Right lobe of liver (tissue), 6 donors: ENCODE data around the gene CHRNB2. TPM values are rescaled to one million over a fixed set of nuclear protein-coding genes. Genes with fewer than 3 reads are reported as not detected.

Source experiments
- ATAC-seq, 4 donors: fragments of 200-7000 bp; cut with Tn5 transposase; one replicate each; pipeline ENCODE4 v1.9.1; 2020; ENCODE audit warnings: mild to moderate bottlenecking in 4 of 4, moderate library complexity in 4 of 4
- DNase-seq, 3 donors: peaks; one replicate each; pipeline ENCODE4 v3.0.0-alpha.2; 2020
- H3K27ac ChIP-seq, 3 donors: fragments of 200-600 bp; one replicate each; pipeline ENCODE4 v1.8.0; 2022
- H3K27me3 ChIP-seq, 2 donors: fragments of 200-600 bp; one replicate each; pipeline ENCODE4 v1.8.0; 2022
- H3K36me3 ChIP-seq, 4 donors: fragments of 200-600 bp; sonication (generic) in 1 of 4; one replicate each; pipeline versions ENCODE4 v1.5.1 to v1.8.0; 2017 to 2022; ENCODE audit warnings: control low read depth in 1 of 4
- H3K4me1 ChIP-seq, 4 donors: fragments of 200-600 bp; sonication (generic) in 1 of 4; one replicate each; pipeline versions ENCODE4 v1.5.1 to v1.8.0; 2017 to 2022; ENCODE audit warnings: control low read depth in 1 of 4
- H3K4me3 ChIP-seq, 3 donors: fragments of 200-600 bp; one replicate each; pipeline ENCODE4 v1.8.0; 2022
- H3K9me3 ChIP-seq, 4 donors: fragments of 200-600 bp; sonication (generic) in 1 of 4; one replicate each; pipeline versions ENCODE4 v1.5.1 to v1.8.0; 2017 to 2022; ENCODE audit warnings: control low read depth in 1 of 4
- POLR2A ChIP-seq: fragments of 450-650 bp; IDR thresholded peaks from one replicate; pipeline ENCODE4 v1.6.1; 2017; ENCODE audit warnings: antibody characterized with exemption, mild to moderate bottlenecking
- WGBS: methylation state at CpG from one replicate; pipeline ENCODE4 v1.1.6; 2018; ENCODE audit warnings: low coverage, low lambda C conversion rate; ENCODE audit not compliant: insufficient coverage; ENCODE audit errors: missing lambda C conversion rate; 5-methylcytosine and 5-hydroxymethylcytosine counted together
- intact Hi-C, 2 donors: fragments of 100-400 bp; cut with DNase I; formaldehyde crosslinking; loops; one replicate each; pipeline versions ENCODE4 v1.11.2 to v1.14.1; 2022
- total RNA-seq, 6 experiments: library from RNA; depleted of rRNA in 2 of 6; stranded (reverse); fragments of >200 nt in 2 of 6; fragmentation: NEBNext Ultra II Directional in 3 of 6; extraction: Animal tissue kit (Norgen Biotek cat#: 25700) in 3 of 6; gene quantifications; one replicate each; pipeline versions ENCODE4 v1.1.0 to v1.2.4, GENCODE V29; 2016 to 2023
- TF ChIP-seq, protein P1 (sequence below), 4 donors: fragments of 200-600 bp in 3 of 4; fragments of 450-650 bp in 1 of 4; IDR thresholded peaks; one replicate each; pipeline versions ENCODE4 v1.5.1 to v1.8.0; 2016 to 2022; ENCODE audit warnings: antibody characterized with exemption in 4 of 4, mild to moderate bottlenecking in 2 of 4
- donor health status: DM: no; HTN: yes; CAD: no.
- donor health status: DM: no; HTN: no; CAD: no.
- donor health status: DM: no; HTN: no; CAD: no.
- donor health status: DM: no; HTN: yes; CAD: no.
- donor health status: DM: no; HTN: yes; CAD: no.

CHRNB2 gene
- total RNA-seq, 6 experiments from 2014 or later, result 0.07 TPM; not detected in 5

DNA sequence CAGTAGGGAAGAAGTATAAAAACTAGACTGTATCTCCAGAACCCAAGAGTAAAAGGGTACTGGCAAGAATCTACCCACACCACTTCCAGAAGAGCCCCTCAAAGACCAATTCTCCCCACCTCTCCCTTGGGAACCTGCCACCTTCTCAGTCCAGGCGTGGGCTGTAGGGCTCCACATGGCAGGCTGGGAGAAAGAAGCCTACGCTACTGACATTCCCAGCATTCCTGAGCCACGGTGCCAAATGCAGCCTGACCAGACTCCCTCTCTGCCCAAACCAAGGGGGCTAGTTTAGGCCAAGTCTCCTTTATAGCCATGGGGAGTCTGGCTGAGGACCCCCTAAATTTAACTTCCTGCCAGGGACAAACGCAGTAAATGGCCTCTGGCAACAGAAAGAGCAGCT is 11.2 kb upstream of the CHRNB2 start:
- no peak for TF ChIP-seq POLR2A
- Histone ChIP-seq H3K4me1 (peaks cover 0 to 13% (median 3%) of the 10 kb centered on the region in 4 donors), H3K27me3 (no peaks in the 10 kb centered on the region), H3K4me3 (peak overlapping the region; percentile 81 to 97 (median 95)), H3K36me3 (peaks cover 8 to 44% (median 35%) of the 10 kb centered on the region in 4 donors), H3K27ac (peak overlapping the region in 1 of 3 donors; percentile 88), H3K9me3 (no peaks in the 10 kb centered on the region)
- 21% methylated on average over 3 of the region's 4 CpGs for WGBS
- no peak for ATAC-seq
- no peak for DNase-seq
- intact Hi-C loops, result loop anchor here in 1 of 2 donors (10.0 kb wide), 1 partner anchor 82 kb away; no protein-coding TSS in a partner anchor

DNA sequence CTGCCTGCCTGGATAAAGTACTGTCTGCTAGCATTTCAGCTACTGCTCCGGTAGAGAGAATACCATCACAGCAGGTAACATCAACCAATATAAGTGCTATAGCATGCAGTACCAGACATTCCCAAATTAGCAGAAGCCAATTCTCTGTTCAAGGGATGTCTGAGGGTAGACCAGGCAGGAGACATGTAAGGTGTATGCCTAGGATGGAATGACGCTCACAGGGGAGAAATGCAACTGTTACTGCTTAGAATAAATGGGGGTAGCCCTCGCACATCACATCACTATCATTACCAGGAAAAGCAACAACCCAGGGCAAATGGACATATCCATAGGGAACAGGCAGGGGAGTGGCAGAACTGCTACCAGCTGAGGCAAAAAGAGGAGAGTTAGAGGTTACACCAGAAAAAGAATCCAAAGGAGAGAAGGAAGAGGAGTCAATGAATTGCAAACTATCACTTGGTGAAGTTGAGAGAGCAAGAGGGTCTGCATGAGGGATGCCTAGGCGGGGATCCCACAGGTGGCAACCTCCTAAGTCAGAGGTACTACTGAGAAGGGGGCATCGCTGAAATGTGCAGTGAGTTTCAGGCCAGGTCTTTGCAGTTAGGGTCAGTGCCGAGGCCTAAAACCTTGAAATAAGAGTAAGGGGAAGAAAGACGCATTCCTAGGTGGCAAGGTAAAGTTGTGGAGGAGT is 10.2 kb upstream of the CHRNB2 start:
- H3K27me3 ChIP-seq, result no peaks in the 10 kb centered on the region
- 9% methylated on average over 7 of the region's 7 CpGs for WGBS
- no peaks in the 10 kb centered on the region for H3K9me3 ChIP-seq
- H3K4me1 ChIP-seq, result peaks cover 0 to 13% (median 3%) of the 10 kb centered on the region in 4 donors
- ATAC-seq (no peak), DNase-seq (no peak)
- peak overlapping the region; percentile 81 to 97 (median 95) for H3K4me3 ChIP-seq
- peak overlapping the region; percentile 72 to 88 (median 81) for H3K27ac ChIP-seq
- intact Hi-C loops, result loop anchor here in 1 of 2 donors (10.0 kb wide), 1 partner anchor 83 kb away; no protein-coding TSS in a partner anchor
- no peak for TF ChIP-seq POLR2A
- TF ChIP-seq, protein P1, sequence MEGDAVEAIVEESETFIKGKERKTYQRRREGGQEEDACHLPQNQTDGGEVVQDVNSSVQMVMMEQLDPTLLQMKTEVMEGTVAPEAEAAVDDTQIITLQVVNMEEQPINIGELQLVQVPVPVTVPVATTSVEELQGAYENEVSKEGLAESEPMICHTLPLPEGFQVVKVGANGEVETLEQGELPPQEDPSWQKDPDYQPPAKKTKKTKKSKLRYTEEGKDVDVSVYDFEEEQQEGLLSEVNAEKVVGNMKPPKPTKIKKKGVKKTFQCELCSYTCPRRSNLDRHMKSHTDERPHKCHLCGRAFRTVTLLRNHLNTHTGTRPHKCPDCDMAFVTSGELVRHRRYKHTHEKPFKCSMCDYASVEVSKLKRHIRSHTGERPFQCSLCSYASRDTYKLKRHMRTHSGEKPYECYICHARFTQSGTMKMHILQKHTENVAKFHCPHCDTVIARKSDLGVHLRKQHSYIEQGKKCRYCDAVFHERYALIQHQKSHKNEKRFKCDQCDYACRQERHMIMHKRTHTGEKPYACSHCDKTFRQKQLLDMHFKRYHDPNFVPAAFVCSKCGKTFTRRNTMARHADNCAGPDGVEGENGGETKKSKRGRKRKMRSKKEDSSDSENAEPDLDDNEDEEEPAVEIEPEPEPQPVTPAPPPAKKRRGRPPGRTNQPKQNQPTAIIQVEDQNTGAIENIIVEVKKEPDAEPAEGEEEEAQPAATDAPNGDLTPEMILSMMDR (IDR thresholded peaks at IDR 0.05), result no peak
- H3K36me3 ChIP-seq, result peaks cover 6 to 34% (median 28%) of the 10 kb centered on the region in 4 donors

DNA sequence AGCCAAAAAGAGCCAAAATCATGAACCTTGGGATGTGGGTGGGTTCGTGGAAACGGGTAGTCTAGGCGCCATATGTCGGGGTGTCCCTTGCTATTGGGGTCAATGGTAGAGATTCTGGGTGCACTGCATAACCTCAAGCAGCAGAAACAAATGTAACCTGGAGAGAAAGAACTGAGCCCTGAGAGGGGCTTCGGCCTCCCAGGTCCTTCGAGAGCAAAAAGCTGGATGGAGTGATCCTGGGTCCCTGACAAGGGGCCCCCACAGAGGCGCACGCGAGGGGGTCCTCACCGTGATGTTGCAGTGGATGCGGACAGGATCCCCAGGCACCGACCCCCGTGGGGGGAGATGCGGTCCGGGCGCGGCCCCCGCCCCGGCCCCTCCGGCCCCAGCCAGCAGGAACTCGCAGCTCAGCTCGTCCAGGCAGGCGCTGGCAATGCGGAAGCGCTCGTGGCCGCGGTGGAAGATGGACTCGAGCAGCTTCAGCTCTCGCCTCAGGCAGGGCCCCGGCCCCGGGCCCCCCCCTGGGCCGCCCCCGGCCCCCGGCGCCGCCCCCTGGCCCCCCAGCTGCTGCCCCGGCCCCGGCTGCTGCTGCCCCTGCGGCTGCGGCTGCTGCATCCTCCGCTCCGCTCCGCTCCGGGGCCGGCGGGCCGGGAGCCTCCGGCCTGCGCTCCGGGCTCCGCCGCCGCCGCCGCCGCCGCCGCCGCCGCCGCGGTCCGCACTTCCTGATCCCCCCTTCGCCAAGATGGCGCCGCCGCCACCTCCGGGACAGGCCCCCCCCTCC is 9.4 kb upstream of the CHRNB2 start, which contains the start of gene UBE2Q1:
UBE2Q1 (minus strand) TSS at position 724 of the 781 bp plus-strand sequence; CDS start at position 615, 109 bp downstream.
- H3K27ac ChIP-seq, result peak within 1 kb of the TSS; percentile 80 to 88 (median 83)
- peaks cover 0 to 13% (median 3%) of the 10 kb centered on the region in 4 donors for H3K4me1 ChIP-seq
- intact Hi-C loops, result loop anchor here in 1 of 2 donors (10.0 kb wide), 1 partner anchor 83 kb away; no protein-coding TSS in a partner anchor
- DNase-seq (peak; percentile 63 to 80 (median 66)), ATAC-seq (no peak)
- H3K4me3 ChIP-seq, result peak within 1 kb of the TSS; percentile 81 to 97 (median 95)
- H3K27me3 ChIP-seq, result no peaks in the 10 kb centered on the region
- peaks cover 0 to 27% (median 20%) of the 10 kb centered on the region in 4 donors for H3K36me3 ChIP-seq
- 0% methylated on average over 9 of the region's 69 CpGs for WGBS
- no peaks in the 10 kb centered on the region for H3K9me3 ChIP-seq
- TF ChIP-seq POLR2A, result no peak
- TF ChIP-seq, protein P1 (IDR thresholded peaks at IDR 0.05), result no peak

DNA sequence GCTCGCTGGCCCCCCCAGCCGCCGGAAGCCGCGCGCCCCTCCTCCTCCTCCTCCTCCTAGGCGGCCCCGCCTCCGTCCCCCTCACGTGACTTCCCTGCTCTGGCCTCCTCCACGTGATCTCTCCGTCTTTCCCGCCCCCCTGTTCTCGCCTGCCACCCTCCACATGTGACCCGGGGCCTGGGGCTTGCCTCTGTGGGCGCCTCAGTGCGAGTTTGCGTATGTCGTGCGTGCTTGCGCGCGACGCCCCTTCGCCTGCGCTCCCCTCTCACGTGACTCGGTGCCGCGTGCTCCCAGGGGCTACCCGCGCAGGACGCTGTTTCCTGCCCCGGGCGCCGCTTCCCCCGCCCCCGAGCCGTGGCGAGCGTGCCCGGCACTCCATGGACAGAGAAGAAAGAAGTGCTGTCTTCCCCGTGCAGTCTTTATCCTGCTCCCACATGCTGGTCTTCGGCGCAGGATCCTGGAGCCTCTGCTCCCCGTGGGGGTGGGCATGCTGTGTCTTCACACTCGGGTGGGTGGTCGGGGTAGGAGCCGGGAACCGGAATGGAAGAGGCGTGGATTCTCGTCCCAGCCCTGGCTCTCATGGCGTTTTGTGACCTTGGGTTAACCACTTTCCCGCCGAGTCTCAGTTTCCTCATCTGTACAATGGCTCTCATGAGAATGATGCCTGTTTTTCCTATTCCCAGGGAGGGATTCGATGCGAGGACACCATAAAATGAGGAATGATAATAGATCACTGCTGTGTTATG is 8.7 kb upstream of the CHRNB2 start:
- Histone ChIP-seq H3K27ac (peak overlapping the region; percentile 80 to 88 (median 83)), H3K4me1 (peaks cover 0 to 13% (median 3%) of the 10 kb centered on the region in 4 donors), H3K9me3 (no peaks in the 10 kb centered on the region), H3K36me3 (peaks cover 0 to 19% (median 15%) of the 10 kb centered on the region in 4 donors), H3K4me3 (peak overlapping the region; percentile 52 to 97 (median 81)), H3K27me3 (no peaks in the 10 kb centered on the region)
- peak; percentile 90 to 94 (median 93) for ATAC-seq
- WGBS, result 1% methylated on average over 20 of the region's 57 CpGs
- peak; percentile 65 for TF ChIP-seq POLR2A
- TF ChIP-seq, protein P1 (IDR thresholded peaks at IDR 0.05), result no peak
- intact Hi-C loops, result loop anchor here in 1 of 2 donors (10.0 kb wide), 1 partner anchor 84 kb away; no protein-coding TSS in a partner anchor
- DNase-seq, result peak; percentile 99 to 100 (median 100)
